Astrocyte of the spinal cord (primary cell): ENCODE measurements around the gene PFDN2.
A peak's percentile ranks its signal among the peaks of the same experiment; 100 is the strongest.

Experiments
- DNase-seq: peaks from one replicate; pipeline ENCODE4 v3.0.0; 2011; ENCODE audit warnings: low read depth, low spot score
- H3K4me3 ChIP-seq: 2 replicates; pipeline ENCODE4 v1.5.1; 2011; ENCODE audit warnings: low read depth, mild to moderate bottlenecking, low read length, moderate library complexity
- in situ Hi-C: cut with HindIII; loops from 2 replicates; pipeline ENCODE4 v1.10.0; 2017; ENCODE audit warnings: low sequenced_read_pairs
- TF ChIP-seq, protein P1 (sequence below): IDR thresholded peaks from 2 replicates; pipeline ENCODE4 v1.5.1; 2012; ENCODE audit warnings: low read depth, mild to moderate bottlenecking, low read length, inconsistent platforms

The PFDN2 gene

DNA sequence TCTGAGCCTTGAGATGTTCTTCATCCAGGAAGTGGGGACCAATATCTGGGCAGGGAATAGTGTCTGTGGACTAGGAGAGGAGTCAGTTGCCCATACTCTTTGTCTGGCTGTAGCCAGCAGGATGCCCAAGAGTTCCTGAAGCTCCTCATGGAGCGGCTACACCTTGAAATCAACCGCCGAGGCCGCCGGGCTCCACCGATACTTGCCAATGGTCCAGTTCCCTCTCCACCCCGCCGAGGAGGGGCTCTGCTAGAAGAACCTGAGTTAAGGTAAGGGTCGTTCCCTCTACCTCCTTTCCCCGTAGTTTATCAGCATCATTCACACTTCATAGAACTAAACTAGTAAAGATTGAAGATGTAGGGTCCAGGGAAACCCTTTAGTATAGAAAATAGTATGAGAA, 45.0 kb upstream of the PFDN2 start:
- no peak overlapping the region for H3K4me3 ChIP-seq
- TF ChIP-seq, protein P1, sequence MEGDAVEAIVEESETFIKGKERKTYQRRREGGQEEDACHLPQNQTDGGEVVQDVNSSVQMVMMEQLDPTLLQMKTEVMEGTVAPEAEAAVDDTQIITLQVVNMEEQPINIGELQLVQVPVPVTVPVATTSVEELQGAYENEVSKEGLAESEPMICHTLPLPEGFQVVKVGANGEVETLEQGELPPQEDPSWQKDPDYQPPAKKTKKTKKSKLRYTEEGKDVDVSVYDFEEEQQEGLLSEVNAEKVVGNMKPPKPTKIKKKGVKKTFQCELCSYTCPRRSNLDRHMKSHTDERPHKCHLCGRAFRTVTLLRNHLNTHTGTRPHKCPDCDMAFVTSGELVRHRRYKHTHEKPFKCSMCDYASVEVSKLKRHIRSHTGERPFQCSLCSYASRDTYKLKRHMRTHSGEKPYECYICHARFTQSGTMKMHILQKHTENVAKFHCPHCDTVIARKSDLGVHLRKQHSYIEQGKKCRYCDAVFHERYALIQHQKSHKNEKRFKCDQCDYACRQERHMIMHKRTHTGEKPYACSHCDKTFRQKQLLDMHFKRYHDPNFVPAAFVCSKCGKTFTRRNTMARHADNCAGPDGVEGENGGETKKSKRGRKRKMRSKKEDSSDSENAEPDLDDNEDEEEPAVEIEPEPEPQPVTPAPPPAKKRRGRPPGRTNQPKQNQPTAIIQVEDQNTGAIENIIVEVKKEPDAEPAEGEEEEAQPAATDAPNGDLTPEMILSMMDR = no peak
- no peak for DNase-seq
- in situ Hi-C loops = no loop called here

DNA sequence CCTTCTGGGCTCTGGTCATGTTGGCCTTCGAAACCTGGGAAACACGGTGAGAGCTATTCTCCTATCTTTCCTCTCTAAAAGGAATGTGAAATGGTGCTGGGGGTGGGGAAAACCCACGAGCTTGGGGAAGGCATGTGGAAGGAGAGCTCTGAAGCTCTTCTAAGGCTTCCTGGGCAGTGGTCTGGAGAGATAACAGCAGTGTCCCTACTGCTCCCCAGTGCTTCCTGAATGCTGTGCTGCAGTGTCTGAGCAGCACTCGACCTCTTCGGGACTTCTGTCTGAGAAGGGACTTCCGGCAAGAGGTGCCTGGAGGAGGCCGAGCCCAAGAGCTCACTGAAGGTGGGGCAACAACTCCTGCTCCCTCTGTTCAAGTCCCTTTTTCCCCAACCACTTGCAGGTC, 44.2 kb upstream of the PFDN2 start:
- in situ Hi-C loops = no loop called here

DNA sequence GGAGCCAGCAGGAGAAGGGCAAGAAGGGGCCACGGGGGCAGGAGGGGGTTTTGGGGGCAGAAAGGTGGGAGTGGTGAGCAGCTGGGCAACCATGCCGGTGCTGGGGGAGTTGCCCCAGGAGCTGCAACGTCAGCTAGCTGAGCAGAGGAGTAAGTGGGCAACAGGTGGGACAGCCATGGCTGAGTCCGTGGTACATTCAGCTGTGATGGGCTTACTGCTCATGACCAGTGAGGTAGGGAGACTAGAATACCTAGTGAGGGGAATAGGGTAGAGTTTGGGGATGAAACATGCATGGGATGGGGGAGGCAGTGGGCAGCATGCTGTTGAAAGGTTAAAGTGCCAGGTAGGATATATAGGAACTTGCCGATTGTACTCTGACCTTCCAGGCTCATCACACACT, 43.8 kb upstream of the PFDN2 start:
- DNase-seq = no peak
- in situ Hi-C loops = no loop called here
- TF ChIP-seq, protein P1 = no peak
- no peak overlapping the region for H3K4me3 ChIP-seq

More for the DNA sequence above, 44.2 kb upstream of the PFDN2 start:
- DNase-seq = no peak
- no peak overlapping the region for H3K4me3 ChIP-seq
- TF ChIP-seq, protein P1 = no peak

DNA sequence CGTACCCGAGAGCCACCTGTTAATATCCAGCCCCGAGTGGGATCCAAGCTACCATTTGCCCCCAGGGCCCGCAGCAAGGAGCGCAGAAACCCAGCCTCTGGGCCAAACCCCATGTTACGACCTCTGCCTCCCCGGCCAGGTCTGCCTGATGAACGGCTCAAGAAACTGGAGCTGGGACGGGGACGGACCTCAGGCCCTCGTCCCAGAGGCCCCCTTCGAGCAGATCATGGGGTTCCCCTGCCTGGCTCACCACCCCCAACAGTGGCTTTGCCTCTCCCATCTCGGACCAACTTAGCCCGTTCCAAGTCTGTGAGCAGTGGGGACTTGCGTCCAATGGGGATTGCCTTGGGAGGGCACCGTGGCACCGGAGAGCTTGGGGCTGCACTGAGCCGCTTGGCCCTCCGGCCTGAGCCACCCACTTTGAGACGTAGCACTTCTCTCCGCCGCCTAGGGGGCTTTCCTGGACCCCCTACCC, 42.9 kb upstream of the PFDN2 start:
- H3K4me3 ChIP-seq = no peak overlapping the region
- TF ChIP-seq, protein P1 = no peak
- DNase-seq = no peak
- in situ Hi-C loops = no loop called here

DNA sequence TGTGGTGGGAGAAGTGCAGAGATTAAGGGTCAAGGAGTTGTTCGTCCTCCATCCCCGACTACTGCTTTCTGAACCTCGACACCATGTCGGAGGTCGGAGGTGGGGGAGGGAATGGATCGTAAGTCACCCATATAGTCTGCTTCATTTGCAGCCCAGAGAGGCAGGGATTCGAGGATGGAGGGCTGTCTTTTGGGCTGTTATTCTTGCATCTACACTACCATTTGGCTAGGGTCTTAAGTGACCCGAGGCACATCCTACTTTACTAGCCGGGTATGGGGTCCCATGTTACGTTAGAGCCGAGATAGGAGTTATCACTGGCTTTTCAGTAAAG, 42.0 kb upstream of the PFDN2 start:
- DNase-seq = no peak
- TF ChIP-seq, protein P1 = no peak
- H3K4me3 ChIP-seq = peak overlapping the region; percentile 96
- in situ Hi-C loops = no loop called here

DNA sequence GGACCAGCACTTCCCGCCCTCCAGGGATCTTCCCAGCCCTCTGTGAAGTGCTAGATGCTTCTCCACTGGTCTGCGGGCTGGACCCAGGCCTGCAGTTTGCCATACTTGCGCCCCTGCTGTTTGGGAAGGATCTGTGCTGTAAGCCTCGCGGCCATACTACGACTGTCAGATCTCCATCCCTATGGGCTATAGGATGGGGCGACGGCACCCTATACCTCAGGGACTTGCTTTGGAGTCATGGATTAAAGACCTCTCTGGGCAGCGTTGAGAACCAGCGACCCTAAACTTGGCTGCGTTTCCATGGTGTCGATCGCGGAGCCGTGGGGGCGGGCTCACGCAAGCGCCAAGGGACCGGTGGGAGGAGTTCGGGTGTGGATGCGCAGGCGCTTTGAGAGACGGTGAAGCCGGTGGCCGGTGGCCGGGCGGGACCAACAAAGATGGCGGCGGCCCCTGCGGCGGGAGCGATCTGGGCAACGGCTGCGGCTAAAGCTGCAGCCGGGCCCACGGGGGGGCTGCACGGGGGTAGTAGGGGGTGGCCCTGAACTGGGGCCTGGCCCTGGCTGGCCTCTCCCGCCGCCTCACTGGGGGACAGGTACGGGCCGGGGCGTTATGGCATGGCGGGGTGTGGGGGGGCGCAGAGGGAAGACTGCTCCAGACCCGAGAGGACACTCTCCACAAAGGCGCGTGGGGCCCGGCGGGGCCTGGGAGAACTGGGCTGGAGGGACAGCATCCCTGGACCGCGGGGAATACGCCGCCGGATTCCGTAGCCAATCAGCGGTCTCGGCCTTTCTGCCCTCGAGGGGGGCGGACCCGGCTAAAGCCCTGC, 41.5 kb upstream of the PFDN2 start, which contains the start of gene USP21:
Gene USP21 (plus strand): TSS at position 414 of the 826 bp plus-strand sequence. CDS start 1,141 bp downstream, outside the sequence.
- DNase-seq = peak; percentile 89
- TF ChIP-seq, protein P1 = peak; percentile 43
- in situ Hi-C loops = no loop called here
- peak within 1 kb of the TSS; percentile 96 for H3K4me3 ChIP-seq
